Endothelial cell of umbilical vein (primary cell): ENCODE measurements around the gene SLC9A9. TPM values are rescaled to one million over a fixed set of nuclear protein-coding genes. Genes with fewer than 3 reads are reported as not detected.

ENCODE experiments used
- BruUV-seq: library from RNA; stranded (reverse); fragments of 400-500 nt; replicated peaks from 2 replicates; lab custom pipeline; 2021; lab: Mats Ljungman, UMichigan
- CTCF ChIA-PET: fragments of 300-600, 350-600 bp; sonication (Branson Sonifier 250); formaldehyde crosslinking; loops from one replicate; lab custom pipeline; 2021; ENCODE audit warnings: antibody characterized with exemption, inconsistent platforms; lab: Charles Lee
- POLR2A ChIA-PET: fragments of 300-600, 350-600 bp; sonication (Branson Sonifier 250); formaldehyde crosslinking; loops from one replicate; lab custom pipeline; 2021; ENCODE audit warnings: antibody characterized with exemption, inconsistent platforms; lab: Charles Lee
- DNase-seq: peaks from one replicate; pipeline ENCODE4 v3.0.0-alpha.2; 2011; ENCODE audit warnings: low read depth, low spot score
- FAIRE-seq: peaks from 2 replicates; lab custom pipeline; 2011; peaks lifted over from hg19 to GRCh38; lab: Jason Lieb, UNC
- H2AFZ ChIP-seq: 2 replicates; pipeline ENCODE4 v1.6.0; 2012; ENCODE audit warnings: low read depth, low read length, control low read depth, inconsistent platforms
- H3K27ac ChIP-seq: 2 replicates; pipeline ENCODE4 v1.5.1; 2011; ENCODE audit warnings: low read depth, mild to moderate bottlenecking, control low read depth, low read length, moderate library complexity; ENCODE audit not compliant: insufficient read depth
- H3K27me3 ChIP-seq, 2 experiments: 2 replicates each; pipeline versions ENCODE4 v1.6.0 to v1.6.1; 2011; ENCODE audit warnings: low read length in 2 of 2, mixed read lengths in 1 of 2; ENCODE audit not compliant: control insufficient read depth in 2 of 2, insufficient read depth in 2 of 2
- H3K36me3 ChIP-seq, 2 experiments: 2 replicates in 1 of 2; 3 replicates in 1 of 2; pipeline ENCODE4 v1.5.1; 2011; ENCODE audit warnings: low read length in 2 of 2, mild to moderate bottlenecking in 1 of 2, moderate library complexity in 1 of 2; ENCODE audit not compliant: control insufficient read depth in 2 of 2, insufficient read depth in 2 of 2; ENCODE audit errors: extremely low read depth in 1 of 2
- H3K4me1 ChIP-seq: 3 replicates; pipeline ENCODE4 v1.5.1; 2011; ENCODE audit warnings: mild to moderate bottlenecking, low read length; ENCODE audit not compliant: control insufficient read depth, insufficient read depth; ENCODE audit errors: extremely low read depth
- H3K4me2 ChIP-seq: 2 replicates; pipeline ENCODE4 v1.6.1; 2011; ENCODE audit warnings: low read length, control low read depth, mixed read lengths; ENCODE audit not compliant: insufficient read depth
- H3K4me3 ChIP-seq, 3 experiments: fragments of 200-600 bp in 1 of 3; sonication (generic), shearing (Covaris generic) in 1 of 3; replicated peaks in 1 of 3; 2 replicates each; pipeline ENCODE4 v1.5.1; 2011 to 2016; ENCODE audit warnings: control low read depth in 3 of 3, low read length in 3 of 3, mild to moderate bottlenecking in 2 of 3, inconsistent platforms in 1 of 3, low read depth in 1 of 3, moderate library complexity in 1 of 3; ENCODE audit not compliant: insufficient read depth in 1 of 3
- H3K79me2 ChIP-seq: 2 replicates; pipeline ENCODE4 v1.6.0; 2012; ENCODE audit warnings: low read length, inconsistent platforms; ENCODE audit not compliant: control insufficient read depth, insufficient read depth
- H3K9ac ChIP-seq: replicated peaks from 2 replicates; pipeline ENCODE3; 2011; ENCODE audit warnings: low read length, control low read depth; ENCODE audit not compliant: insufficient read depth; ENCODE audit errors: extremely low read depth
- H3K9me1 ChIP-seq: replicated peaks from 3 replicates; pipeline ENCODE4 v1.6.0; 2011; ENCODE audit warnings: mild to moderate bottlenecking, low read length; ENCODE audit not compliant: control insufficient read depth, insufficient read depth; ENCODE audit errors: extremely low read depth
- H3K9me3 ChIP-seq: replicated peaks from 2 replicates; pipeline ENCODE4 v1.5.1; 2012; ENCODE audit warnings: low read length, inconsistent platforms; ENCODE audit not compliant: control insufficient read depth, insufficient read depth
- H4K20me1 ChIP-seq: replicated peaks from 2 replicates; pipeline ENCODE3; 2011; ENCODE audit warnings: mild to moderate bottlenecking, low read length; ENCODE audit not compliant: control insufficient read depth, insufficient read depth; ENCODE audit errors: extremely low read depth
- EZH2 ChIP-seq: IDR thresholded peaks from 2 replicates; pipeline ENCODE4 v1.6.1; 2012; ENCODE audit warnings: borderline replicate concordance, low read depth, mild to moderate bottlenecking, moderate library complexity, low read length, inconsistent platforms; ENCODE audit not compliant: severe bottlenecking
- FOS ChIP-seq: IDR thresholded peaks from 2 replicates; pipeline ENCODE4 v1.6.1; 2011; ENCODE audit warnings: mild to moderate bottlenecking, low read length, moderate library complexity, borderline replicate concordance; ENCODE audit not compliant: insufficient read depth
- GATA2 ChIP-seq: IDR thresholded peaks from 2 replicates; pipeline ENCODE4 v1.7.0; 2011; ENCODE audit warnings: low read depth, mild to moderate bottlenecking, moderate library complexity, mixed read lengths, low read length; ENCODE audit not compliant: insufficient read length, insufficient read depth
- JUN ChIP-seq: IDR thresholded peaks from 2 replicates; pipeline ENCODE4 v1.6.1; 2011; ENCODE audit warnings: borderline replicate concordance, low read depth; ENCODE audit not compliant: insufficient read length, insufficient read depth
- MYC ChIP-seq: IDR thresholded peaks from one replicate; pipeline ENCODE4 v1.6.1; 2011; ENCODE audit warnings: mild to moderate bottlenecking, low read depth, low read length
- POLR2A ChIP-seq: IDR thresholded peaks from 2 replicates; pipeline ENCODE4 v1.6.1; 2012; ENCODE audit warnings: low read depth, mild to moderate bottlenecking, control low read depth, low read length
- POLR2AphosphoS5 ChIP-seq: IDR thresholded peaks from 2 replicates; pipeline ENCODE4 v1.6.1; 2012; ENCODE audit warnings: low read depth, mild to moderate bottlenecking, control low read depth, low read length, moderate library complexity; ENCODE audit not compliant: insufficient read depth
- dilution Hi-C: fragments of 300-500 bp; cut with MboI; formaldehyde crosslinking; loops from one replicate; pipeline ENCODE4 v1.15.0; 2019; ENCODE audit warnings: low sequenced_read_pairs; ENCODE audit not compliant: extremely low pct_ligation_motif_present
- intact Hi-C: fragments of 100-400 bp; cut with micrococcal nuclease; formaldehyde crosslinking; loops from one replicate; pipeline ENCODE4 v1.10.0; 2022
- polyA plus RNA-seq, 4 experiments: library from polyadenylated mRNA; depleted of rRNA in 3 of 4; stranded (reverse) in 3 of 4; unstranded in 1 of 4; fragments of >200 nt; gene quantifications; 2 replicates each; pipeline versions ENCODE4 v1.2.1 to v1.2.3, GENCODE V29; 2011 to 2012; ENCODE audit warnings: missing spikeins in 1 of 4
- total RNA-seq: library from RNA; stranded (reverse); gene quantifications from 2 replicates; pipeline ENCODE4 v1.2.3, GENCODE V29; 2021
- TF ChIP-seq, protein P1 (sequence below), 2 donors: IDR thresholded peaks; 1 replicate in 1 of 2; 2 replicates in 1 of 2; pipeline ENCODE4 v1.5.1; 2011; ENCODE audit warnings: low read length in 2 of 2, mild to moderate bottlenecking in 2 of 2, moderate library complexity in 2 of 2, control low read depth in 1 of 2, inconsistent platforms in 1 of 2, low read depth in 1 of 2; ENCODE audit not compliant: insufficient read depth in 1 of 2; ENCODE audit errors: extremely low read depth in 1 of 2
- TF ChIP-seq, protein P2 (sequence below): IDR thresholded peaks from 2 replicates; pipeline ENCODE4 v1.6.1; 2011; ENCODE audit not compliant: insufficient read depth, insufficient read length

Gene SLC9A9
- total and polyA plus RNA-seq, 2 donors (not counting 3 experiments of a cell fraction or from before 2014, with no cell fraction given), result 1.5 to 1.8 TPM

DNA sequence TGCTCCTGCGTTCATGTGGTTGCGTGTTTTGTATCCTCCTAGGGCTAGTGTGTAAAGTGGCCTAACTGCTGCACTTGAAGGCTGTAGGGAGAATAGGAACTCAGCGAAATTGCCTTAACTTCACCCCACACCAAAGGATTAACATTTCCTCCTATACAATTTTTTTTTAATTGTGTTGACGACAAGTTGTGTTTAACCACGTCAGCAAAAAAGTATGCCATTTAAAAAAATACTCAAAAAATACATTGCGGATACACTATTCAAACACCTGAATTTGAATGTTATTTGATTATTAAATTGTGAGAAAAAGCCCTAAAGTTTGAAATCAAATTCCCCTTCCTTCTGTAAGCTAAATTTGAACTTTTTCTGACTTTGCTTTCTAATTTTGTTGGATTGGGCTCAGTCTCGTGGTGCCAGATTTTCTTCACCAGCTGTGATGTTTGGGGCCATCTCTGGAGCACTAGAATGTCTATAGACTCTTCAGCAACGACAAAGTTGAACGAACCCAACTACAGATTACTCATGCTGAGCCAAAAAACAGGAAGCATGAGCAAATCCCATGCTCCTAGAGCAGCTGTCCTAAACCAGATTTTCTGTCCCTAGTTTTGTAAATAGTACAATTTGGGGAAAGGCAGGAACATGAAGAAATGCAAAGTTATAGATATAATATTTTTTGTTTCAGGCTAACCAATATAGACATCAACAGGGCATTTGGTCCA is 8.1 kb upstream of the SLC9A9 start:
- Histone ChIP-seq H3K9me1 (no peaks in the 10 kb centered on the region), H3K4me3 (no peak overlapping the region), H3K27me3 (no peaks in the 10 kb centered on the region), H3K9me3 (no peaks in the 10 kb centered on the region), H4K20me1 (no peaks in the 10 kb centered on the region), H2AFZ (no peak overlapping the region), H3K4me1 (no peaks in the 10 kb centered on the region), H3K79me2 (no peaks in the 10 kb centered on the region), H3K9ac (no peak overlapping the region), H3K36me3 (no peaks in the 10 kb centered on the region), H3K27ac (no peak overlapping the region), H3K4me2 (no peak overlapping the region)
- POLR2A ChIA-PET, result no interaction called here
- peak; percentile 43 for FAIRE-seq
- TF ChIP-seq, protein P1, sequence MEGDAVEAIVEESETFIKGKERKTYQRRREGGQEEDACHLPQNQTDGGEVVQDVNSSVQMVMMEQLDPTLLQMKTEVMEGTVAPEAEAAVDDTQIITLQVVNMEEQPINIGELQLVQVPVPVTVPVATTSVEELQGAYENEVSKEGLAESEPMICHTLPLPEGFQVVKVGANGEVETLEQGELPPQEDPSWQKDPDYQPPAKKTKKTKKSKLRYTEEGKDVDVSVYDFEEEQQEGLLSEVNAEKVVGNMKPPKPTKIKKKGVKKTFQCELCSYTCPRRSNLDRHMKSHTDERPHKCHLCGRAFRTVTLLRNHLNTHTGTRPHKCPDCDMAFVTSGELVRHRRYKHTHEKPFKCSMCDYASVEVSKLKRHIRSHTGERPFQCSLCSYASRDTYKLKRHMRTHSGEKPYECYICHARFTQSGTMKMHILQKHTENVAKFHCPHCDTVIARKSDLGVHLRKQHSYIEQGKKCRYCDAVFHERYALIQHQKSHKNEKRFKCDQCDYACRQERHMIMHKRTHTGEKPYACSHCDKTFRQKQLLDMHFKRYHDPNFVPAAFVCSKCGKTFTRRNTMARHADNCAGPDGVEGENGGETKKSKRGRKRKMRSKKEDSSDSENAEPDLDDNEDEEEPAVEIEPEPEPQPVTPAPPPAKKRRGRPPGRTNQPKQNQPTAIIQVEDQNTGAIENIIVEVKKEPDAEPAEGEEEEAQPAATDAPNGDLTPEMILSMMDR (IDR thresholded peaks at IDR 0.05; ENCODE audit: extremely low read depth in 1 of 2, insufficient read depth in 1 of 2, low read depth in 1 of 2, low read length in 2 of 2), result no peak
- peak; percentile 23 for TF ChIP-seq FOS
- DNase-seq, result no peak
- dilution Hi-C loops, result no loop called here
- intact Hi-C loops, result no loop called here
- BruUV-seq, result no TSS peak
- CTCF ChIA-PET, result no interaction called here

DNA sequence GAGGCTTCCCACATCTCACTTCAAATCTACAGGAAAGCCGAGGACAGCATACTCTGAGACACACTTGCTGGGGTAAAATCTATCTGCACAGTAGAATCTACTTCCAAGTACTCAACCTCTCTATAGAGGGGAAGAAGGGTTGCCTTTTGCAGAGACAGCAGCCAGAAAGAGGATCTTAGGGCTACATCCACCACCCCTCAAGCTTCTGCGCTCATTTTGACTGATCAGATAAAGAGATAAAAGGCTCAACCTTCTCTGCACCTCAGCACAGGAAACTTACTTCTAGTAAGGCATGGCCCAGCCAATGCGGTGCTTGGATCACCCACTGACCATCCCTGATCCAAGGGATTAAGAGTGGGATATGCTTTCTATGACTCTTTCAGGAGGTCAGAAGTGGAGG is 6.9 kb upstream of the SLC9A9 start:
- no peaks in the 10 kb centered on the region for H3K27me3 ChIP-seq
- H3K9me3 ChIP-seq, result no peaks in the 10 kb centered on the region
- TF ChIP-seq, protein P1 (IDR thresholded peaks at IDR 0.05; ENCODE audit: extremely low read depth in 1 of 2, insufficient read depth in 1 of 2, low read depth in 1 of 2, low read length in 2 of 2), result no peak
- TF ChIP-seq GATA2 (no peak), POLR2AphosphoS5 (no peak), JUN (no peak), EZH2 (no peak), POLR2A (no peak), MYC (no peak)
- TF ChIP-seq, protein P2, sequence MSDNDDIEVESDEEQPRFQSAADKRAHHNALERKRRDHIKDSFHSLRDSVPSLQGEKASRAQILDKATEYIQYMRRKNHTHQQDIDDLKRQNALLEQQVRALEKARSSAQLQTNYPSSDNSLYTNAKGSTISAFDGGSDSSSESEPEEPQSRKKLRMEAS, result no peak
- H3K4me1 ChIP-seq, result peaks cover 2% of the 10 kb centered on the region
- no peaks in the 10 kb centered on the region for H4K20me1 ChIP-seq
- no peaks in the 10 kb centered on the region for H3K9me1 ChIP-seq
- FAIRE-seq (no peak), DNase-seq (no peak)
- no peak overlapping the region for H3K4me2 ChIP-seq
- dilution Hi-C loops, result no loop called here
- no peak overlapping the region for H3K9ac ChIP-seq
- CTCF ChIA-PET, result no interaction called here
- no peaks in the 10 kb centered on the region for H3K79me2 ChIP-seq
- no peak overlapping the region for H2AFZ ChIP-seq
- no peaks in the 10 kb centered on the region for H3K36me3 ChIP-seq
- no TSS peak for BruUV-seq
- H3K27ac ChIP-seq, result no peak overlapping the region
- intact Hi-C loops, result no loop called here
- no peak overlapping the region for H3K4me3 ChIP-seq
- POLR2A ChIA-PET, result no interaction called here
